Calu3 (cell line): Measurements from ENCODE around the gene SLC9A2. TPM values are rescaled to one million over a fixed set of nuclear protein-coding genes. Genes with fewer than 3 reads are reported as not detected.

Experiments
- Bru-seq: library from RNA; stranded (reverse); fragments of 400-500 nt; gene quantifications from one replicate; lab custom pipeline; 2021; lab: Mats Ljungman, UMichigan
- BruChase-seq, 2 experiments: library from RNA; stranded (reverse); fragments of 400-500 nt; gene quantifications; one replicate each; lab custom pipeline; 2021; lab: Mats Ljungman, UMichigan
- BruUV-seq: library from RNA; stranded (reverse); fragments of 400-500 nt; replicated peaks from 2 replicates; lab custom pipeline; 2021; lab: Mats Ljungman, UMichigan
- CTCF ChIA-PET: fragments of 300-600 bp; sonication (Branson Sonifier 250); formaldehyde crosslinking; loops from one replicate; lab custom pipeline; 2022; ENCODE audit warnings: antibody characterized with exemption; lab: Charles Lee
- DNase-seq: peaks from one replicate; pipeline ENCODE4 v3.0.0; 2022
- H3K27ac Mint-ChIP-seq: one replicate; pipeline ENCODE4 v1.8.0; 2022; ENCODE audit warnings: mixed read lengths; ENCODE audit not compliant: unreplicated experiment
- H3K27me3 Mint-ChIP-seq: one replicate; pipeline ENCODE4 v1.8.0; 2022; ENCODE audit warnings: mixed read lengths; ENCODE audit not compliant: unreplicated experiment
- H3K36me3 Mint-ChIP-seq: one replicate; pipeline ENCODE4 v1.8.0; 2022; ENCODE audit warnings: mild to moderate bottlenecking, moderate library complexity, mixed read lengths; ENCODE audit not compliant: insufficient read depth, unreplicated experiment
- H3K4me1 Mint-ChIP-seq: one replicate; pipeline ENCODE4 v1.8.0; 2022; ENCODE audit warnings: mild to moderate bottlenecking, low read depth, mixed read lengths; ENCODE audit not compliant: unreplicated experiment
- H3K4me3 Mint-ChIP-seq: one replicate; pipeline ENCODE4 v1.8.0; 2022; ENCODE audit warnings: mild to moderate bottlenecking, low read depth, moderate library complexity, mixed read lengths; ENCODE audit not compliant: unreplicated experiment
- H3K9me3 Mint-ChIP-seq: one replicate; pipeline ENCODE4 v1.8.0; 2022; ENCODE audit warnings: low read depth, mixed read lengths; ENCODE audit not compliant: unreplicated experiment
- CTCF ChIP-seq: fragments of 200-600 bp; IDR thresholded peaks from one replicate; pipeline ENCODE4 v1.8.0; 2022; ENCODE audit warnings: antibody characterized with exemption; ENCODE audit not compliant: unreplicated experiment
- intact Hi-C: fragments of 100-400 bp; cut with micrococcal nuclease; formaldehyde crosslinking; loops from one replicate; pipeline ENCODE4 v1.10.0; 2022; ENCODE audit not compliant: unreplicated experiment
- long read RNA-seq: library from polyadenylated mRNA; stranded (forward); transcript quantifications from one replicate; pipeline ENCODE4 v2.0.0, GENCODE V29; 2022
- total RNA-seq: library from RNA; stranded (reverse); gene quantifications from 2 replicates; pipeline ENCODE4 v1.2.3, GENCODE V29; 2022

Gene SLC9A2
- 5.7 and 5.9 TPM in 2 replicates for total RNA-seq
- percentile 44 among the genes with signal in this experiment for Bru-seq, nascent RNA
- percentile 45 among the genes with signal in this experiment for BruChase-seq, experiment 1, labeled RNA remaining after a 6-hour chase
- BruChase-seq, experiment 2, labeled RNA remaining after a 2-hour chase = percentile 39 among the genes with signal in this experiment
- long read RNA-seq, full-length matches to known transcripts = 2 of 6 reads
- long read RNA-seq, partial matches to known transcripts = 1 of 6 reads
- long read RNA-seq, other reads (novel, unspliced or antisense) = 3 of 6 reads

- DNase-seq = peak; percentile 60
- peaks cover 21% of the 10 kb centered on the region for H3K36me3 Mint-ChIP-seq
- H3K27ac Mint-ChIP-seq = peak within 1 kb of the TSS; percentile 70
- no peak for TF ChIP-seq CTCF
- no peaks in the 10 kb centered on the region for H3K27me3 Mint-ChIP-seq
- intact Hi-C loops = loop anchor here (2.0 kb wide), 1 partner anchor 83 kb away; no protein-coding TSS in a partner anchor
- CTCF ChIA-PET = interaction anchor here (0.6 kb wide), 1 partner anchor 83 kb away, joined by 3 read pairs; no protein-coding TSS in a partner anchor
- BruUV-seq = no TSS peak
- no peaks in the 10 kb centered on the region for H3K9me3 Mint-ChIP-seq
- peaks cover 30% of the 10 kb centered on the region for H3K4me1 Mint-ChIP-seq
- peak within 1 kb of the TSS; percentile 85 for H3K4me3 Mint-ChIP-seq
Measured at GRCh38 chr2:102619414-102620319, at the start of gene SLC9A2. Gene SLC9A2, plus strand, starts transcription at chr2:102619553. Its CDS starts 296 bp downstream, at chr2:102619849.

GRCh38 chr2:102575888-102576287 lies 43.5 kb upstream of the SLC9A2 start:
- Mint-ChIP-seq H3K27ac (no peak overlapping the region), H3K9me3 (no peaks in the 10 kb centered on the region), H3K36me3 (no peaks in the 10 kb centered on the region), H3K27me3 (no peaks in the 10 kb centered on the region), H3K4me1 (no peaks in the 10 kb centered on the region), H3K4me3 (no peak overlapping the region)
- no peak for TF ChIP-seq CTCF
- BruUV-seq = no TSS peak
- CTCF ChIA-PET = no interaction called here
- intact Hi-C loops = no loop called here
- DNase-seq = no peak

- Mint-ChIP-seq H3K27me3 (no peaks in the 10 kb centered on the region), H3K4me3 (no peak overlapping the region), H3K36me3 (no peaks in the 10 kb centered on the region), H3K27ac (no peak overlapping the region), H3K9me3 (no peaks in the 10 kb centered on the region), H3K4me1 (no peaks in the 10 kb centered on the region)
- CTCF ChIA-PET = no interaction called here
- no TSS peak for BruUV-seq
- intact Hi-C loops = no loop called here
- TF ChIP-seq CTCF = no peak
- no peak for DNase-seq
Measured at GRCh38 chr2:102578376-102578775, 41.0 kb upstream of the SLC9A2 start.

GRCh38 chr2:102581911-102582310 lies 37.4 kb upstream of the SLC9A2 start:
- H3K36me3 Mint-ChIP-seq = no peaks in the 10 kb centered on the region
- H3K27me3 Mint-ChIP-seq = no peaks in the 10 kb centered on the region
- CTCF ChIA-PET = no interaction called here
- H3K27ac Mint-ChIP-seq = no peak overlapping the region
- BruUV-seq = no TSS peak
- no peak for TF ChIP-seq CTCF
- no peak for DNase-seq
- no peaks in the 10 kb centered on the region for H3K9me3 Mint-ChIP-seq
- no peak overlapping the region for H3K4me3 Mint-ChIP-seq
- intact Hi-C loops = no loop called here
- peaks cover 16% of the 10 kb centered on the region for H3K4me1 Mint-ChIP-seq
